DMS153 (cell line): ENCODE results near the gene RTN4RL1.

Source experiments
- DNase-seq: peaks from one replicate; lab custom pipeline; 2025; lab: John Stamatoyannopoulos, UW

RTN4RL1 gene

GRCh38 chr17:2047590-2047989 is 22.5 kb upstream of the RTN4RL1 start:
- DNase-seq = no peak

GRCh38 chr17:2044263-2044894 is 19.2 kb upstream of the RTN4RL1 start:
- no peak for DNase-seq

GRCh38 chr17:2043785-2044184 is 18.7 kb upstream of the RTN4RL1 start:
- DNase-seq = no peak

GRCh38 chr17:2042933-2043332 is 17.8 kb upstream of the RTN4RL1 start:
- no peak for DNase-seq

- no peak for DNase-seq
Observed at GRCh38 chr17:2042390-2042847, 17.3 kb upstream of the RTN4RL1 start.

GRCh38 chr17:2041561-2042389 is 16.6 kb upstream of the RTN4RL1 start, which contains the start of gene OVCA2:
TSS of gene OVCA2 (plus strand) at chr17:2042022. CDS start at chr17:2042048, 26 bp downstream.
- peak; percentile 77 for DNase-seq

GRCh38 chr17:2040942-2041560 is 15.9 kb upstream of the RTN4RL1 start:
- no peak for DNase-seq

GRCh38 chr17:2040219-2040827 is 15.2 kb upstream of the RTN4RL1 start:
- DNase-seq = no peak

GRCh38 chr17:2037155-2037554 is 12.0 kb upstream of the RTN4RL1 start:
- DNase-seq = no peak

- DNase-seq = no peak
Observed at GRCh38 chr17:2035541-2036488, 10.7 kb upstream of the RTN4RL1 start.

- no peak for DNase-seq
Observed at GRCh38 chr17:2034806-2035540, 9.8 kb upstream of the RTN4RL1 start.

GRCh38 chr17:2034157-2034556 is 9.0 kb upstream of the RTN4RL1 start:
- DNase-seq = no peak

- no peak for DNase-seq
Observed at GRCh38 chr17:2033153-2033552, 8.0 kb upstream of the RTN4RL1 start.

GRCh38 chr17:2030779-2031163 is 5.6 kb upstream of the RTN4RL1 start:
- DNase-seq = no peak

GRCh38 chr17:2029911-2030778 is 5.0 kb upstream of the RTN4RL1 start, which contains the start of gene DPH1:
TSS of gene DPH1 (plus strand) at chr17:2030153. CDS start at chr17:2030170, 17 bp downstream.
- DNase-seq = peak; percentile 66

GRCh38 chr17:2028737-2029136 is 3.6 kb upstream of the RTN4RL1 start:
- no peak for DNase-seq

- no peak for DNase-seq
Observed at GRCh38 chr17:2028234-2028614, 3.1 kb upstream of the RTN4RL1 start.

GRCh38 chr17:2027528-2028233 is 2.5 kb upstream of the RTN4RL1 start:
- DNase-seq = no peak
